GM21723 (cell line): ENCODE data around the gene TXNL4B.

Experiments used
- ATAC-seq: cut with Tn5 transposase; IDR thresholded peaks from one replicate; pipeline ENCODE4 v1.9.1; 2021; ENCODE audit warnings: mild to moderate bottlenecking, moderate library complexity; ENCODE audit not compliant: unreplicated experiment

The TXNL4B gene

DNA sequence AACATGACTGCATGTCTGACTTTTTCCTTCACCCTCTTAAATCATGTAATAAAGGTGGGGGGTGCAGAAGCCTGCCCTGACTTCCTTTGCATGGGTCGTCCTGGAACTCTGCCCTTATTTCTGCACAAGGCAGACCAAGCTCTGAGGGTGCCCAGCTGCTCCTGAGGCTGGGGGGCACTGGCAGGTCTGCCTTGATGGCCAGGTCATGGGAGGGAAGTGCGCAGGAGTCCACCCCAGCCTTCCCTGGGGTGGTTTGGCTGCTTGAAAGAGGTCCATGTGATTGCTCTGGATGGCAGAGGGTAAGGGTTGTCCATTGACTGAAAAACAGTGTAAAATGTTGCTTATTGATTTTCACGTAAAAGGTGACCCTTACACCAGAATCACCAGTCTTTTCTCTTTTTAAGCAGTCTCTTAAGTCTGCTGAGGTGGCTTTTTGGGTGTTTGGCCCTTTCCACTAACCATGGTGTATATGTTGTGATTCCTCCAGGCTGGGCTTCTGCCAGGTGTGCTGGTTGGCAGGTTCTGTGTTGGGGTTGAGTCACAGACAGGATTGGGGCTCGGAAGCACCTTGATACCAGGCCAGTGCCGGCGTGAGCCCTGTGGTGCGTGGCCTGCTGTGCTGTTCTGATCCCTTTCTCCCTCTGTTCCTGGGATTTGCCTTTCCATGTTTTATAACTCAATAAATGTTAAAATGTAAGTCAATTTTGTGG, 19.6 kb upstream of the TXNL4B start:
- no peak for ATAC-seq

DNA sequence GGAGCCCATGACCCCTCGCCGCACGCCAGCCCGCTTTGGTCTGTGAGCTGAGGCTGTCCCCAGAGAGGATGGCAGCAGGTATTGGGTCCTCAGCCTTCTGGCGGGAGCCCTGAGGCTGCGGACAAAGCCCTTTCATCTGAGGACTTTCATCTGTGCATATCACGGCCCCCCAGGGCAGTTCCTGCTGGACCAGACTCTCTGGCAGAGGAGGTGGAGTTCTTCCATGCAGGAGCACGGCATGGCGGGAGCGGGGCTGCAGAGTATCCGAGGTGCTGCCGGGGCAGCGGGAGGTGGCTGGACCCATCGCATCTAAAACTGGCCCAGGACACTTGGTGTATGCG, 19.0 kb upstream of the TXNL4B start:
- ATAC-seq = no peak

- no peak for ATAC-seq
Measured at GRCh38 chr16:72111657-72112451, 18.4 kb upstream of the TXNL4B start.

GRCh38 chr16:72110662-72111615, 17.5 kb upstream of the TXNL4B start:
- ATAC-seq = no peak

DNA sequence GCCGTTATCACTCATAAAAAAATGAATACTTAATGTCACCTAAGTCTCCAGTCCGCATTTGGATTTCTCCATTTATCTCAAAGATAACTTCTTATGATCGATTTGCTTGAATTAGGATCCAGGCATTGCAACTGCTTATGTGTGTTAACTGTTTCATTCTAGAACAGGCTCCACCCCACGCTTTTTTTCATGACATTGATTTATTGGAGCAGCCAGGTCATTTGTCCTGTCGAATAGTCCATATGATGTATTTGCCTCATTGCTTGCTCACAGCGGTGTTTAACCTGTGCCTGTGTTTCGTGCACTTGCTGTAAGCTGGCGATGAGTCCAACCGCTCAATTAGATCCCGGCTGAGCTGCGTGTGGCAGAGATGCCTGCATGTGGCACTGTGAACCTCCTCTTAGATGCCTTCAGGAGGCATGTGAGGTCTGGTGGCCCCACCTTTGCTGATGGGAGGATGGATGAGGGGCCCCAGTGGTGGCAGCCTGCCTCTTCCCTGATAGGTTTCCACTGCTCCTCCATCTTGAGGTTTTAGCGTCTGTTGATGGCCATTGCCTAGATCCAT, 16.6 kb upstream of the TXNL4B start:
- ATAC-seq = no peak

DNA sequence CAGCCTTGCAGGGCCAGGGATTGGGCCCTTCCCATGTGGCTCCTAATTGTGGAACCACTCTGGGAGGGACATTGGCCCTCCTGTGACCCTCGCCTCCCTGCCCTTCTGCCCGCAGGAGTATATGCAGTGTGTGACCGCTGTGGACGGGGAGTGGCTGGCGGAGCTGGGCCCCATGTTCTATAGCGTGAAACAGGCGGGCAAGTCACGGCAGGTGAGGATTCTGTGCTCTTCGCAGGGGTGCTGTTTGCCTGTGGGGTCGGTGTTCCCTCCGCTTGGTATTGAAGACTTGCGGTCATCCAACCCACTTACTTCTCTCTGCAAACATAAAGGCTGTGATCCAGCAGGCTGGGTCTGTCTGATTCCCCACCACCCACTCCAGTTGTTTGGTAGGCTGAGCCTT, 15.9 kb upstream of the TXNL4B start:
- no peak for ATAC-seq

DNA sequence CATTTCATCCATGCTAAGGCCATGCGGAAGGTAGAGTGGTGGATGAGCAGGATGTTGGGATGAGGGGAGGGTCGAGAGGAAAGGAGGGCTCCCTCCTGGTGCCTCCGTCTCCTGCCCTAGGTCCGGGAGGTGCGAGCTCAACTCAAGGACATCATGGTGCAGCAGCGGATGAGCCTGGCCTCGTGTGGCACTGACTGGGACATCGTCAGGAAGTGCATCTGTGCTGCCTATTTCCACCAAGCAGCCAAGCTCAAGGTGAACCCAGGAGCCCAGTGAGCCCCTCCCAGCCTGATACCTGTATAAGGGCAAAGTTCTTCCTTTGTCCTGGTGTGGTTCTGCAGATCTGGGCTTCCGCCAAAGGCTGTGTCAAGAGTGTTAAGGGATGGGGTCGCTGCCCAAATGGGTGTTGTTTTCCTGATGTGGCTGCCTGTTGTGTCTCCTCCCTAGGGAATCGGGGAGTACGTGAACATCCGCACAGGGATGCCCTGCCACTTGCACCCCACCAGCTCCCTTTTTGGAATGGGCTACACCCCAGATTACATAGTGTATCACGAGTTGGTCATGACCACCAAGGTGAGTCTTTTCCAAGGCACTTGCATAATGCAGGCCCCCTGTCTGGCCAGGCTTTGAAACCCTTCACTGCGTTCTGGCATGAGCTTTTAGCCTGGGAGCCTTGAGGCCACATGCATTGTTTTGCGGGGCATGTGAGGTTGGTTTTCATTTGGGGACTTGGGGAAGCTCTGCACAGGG, 15.1 kb upstream of the TXNL4B start:
- no peak for ATAC-seq

GRCh38 chr16:72107371-72107770, 14.0 kb upstream of the TXNL4B start:
- no peak for ATAC-seq

DNA sequence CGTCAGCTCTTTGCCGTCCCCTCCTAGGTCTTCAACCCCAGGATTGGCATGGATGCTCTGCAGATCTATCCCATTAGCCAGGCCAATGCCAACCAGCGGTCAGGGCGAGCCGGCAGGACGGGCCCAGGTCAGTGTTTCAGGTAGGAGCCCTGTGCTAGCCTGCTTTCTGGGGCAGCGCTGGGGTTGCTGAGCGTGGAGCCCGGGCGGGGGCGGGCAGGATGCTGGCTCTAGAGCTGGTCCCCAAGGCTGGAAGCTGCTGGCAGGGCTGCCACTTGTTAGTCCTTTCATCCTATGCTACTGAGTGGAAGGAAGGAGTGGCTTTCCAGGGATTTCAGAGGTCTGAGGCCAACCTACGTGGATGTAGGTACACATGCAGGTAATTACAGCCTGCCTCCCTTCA, 12.6 kb upstream of the TXNL4B start:
- ATAC-seq = no peak

GRCh38 chr16:72104905-72105304, 11.5 kb upstream of the TXNL4B start:
- no peak for ATAC-seq

- ATAC-seq = no peak
Measured at GRCh38 chr16:72101195-72101594, 7.8 kb upstream of the TXNL4B start.

DNA sequence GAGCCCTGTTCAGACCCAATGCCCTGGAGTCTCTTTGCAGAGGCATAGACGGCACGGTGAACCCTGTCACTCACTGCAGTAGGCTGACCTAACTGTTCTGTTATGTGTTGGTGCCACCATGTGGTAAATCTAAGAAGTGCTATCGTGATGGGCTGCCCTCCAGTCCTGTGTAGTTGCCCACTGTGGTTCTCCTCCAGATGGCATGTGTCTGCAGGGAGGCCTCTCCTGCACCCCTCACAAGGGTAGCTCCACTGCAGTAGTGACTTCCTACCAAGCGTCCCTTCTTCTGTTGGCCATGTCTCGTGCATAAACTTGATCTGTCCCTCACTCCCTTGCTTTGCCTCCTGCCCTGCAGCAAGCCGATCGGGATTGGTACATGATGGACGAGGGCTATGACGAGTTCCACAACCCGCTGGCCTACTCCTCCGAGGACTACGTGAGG, 6.0 kb upstream of the TXNL4B start:
- peak; percentile 75 for ATAC-seq

- ATAC-seq = no peak
Measured at GRCh38 chr16:72098936-72099335, 5.5 kb upstream of the TXNL4B start.

- ATAC-seq = peak; percentile 0
Measured at GRCh38 chr16:72094266-72094610, 818 bp upstream of the TXNL4B start.

GRCh38 chr16:72092832-72093447, 480 bp downstream of the TXNL4B start:
- ATAC-seq = no peak

DNA sequence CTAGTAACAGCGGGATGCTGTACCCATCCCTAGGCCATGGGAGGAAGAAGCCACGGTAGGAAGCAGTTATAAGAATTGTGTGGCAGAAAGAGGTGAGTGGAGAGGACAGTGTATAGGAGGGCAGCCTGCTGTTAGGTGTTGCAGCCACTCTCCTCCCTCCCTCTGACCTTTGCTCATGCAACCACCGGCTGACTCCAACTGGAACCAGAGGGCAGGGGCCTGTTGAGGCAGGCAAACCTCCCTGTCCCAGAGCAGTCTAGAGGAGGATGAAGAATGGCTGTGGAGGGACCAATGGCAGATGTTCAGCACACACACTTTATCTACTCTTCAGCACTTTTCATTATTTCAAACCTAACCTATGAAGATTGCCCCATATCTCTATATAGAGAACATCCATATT, 2.2 kb downstream of the TXNL4B start:
- no peak for ATAC-seq

- ATAC-seq = no peak
Measured at GRCh38 chr16:72085002-72085401, 8.4 kb downstream of the TXNL4B start.

GRCh38 chr16:72084445-72084844, 9.0 kb downstream of the TXNL4B start:
- ATAC-seq = no peak

DNA sequence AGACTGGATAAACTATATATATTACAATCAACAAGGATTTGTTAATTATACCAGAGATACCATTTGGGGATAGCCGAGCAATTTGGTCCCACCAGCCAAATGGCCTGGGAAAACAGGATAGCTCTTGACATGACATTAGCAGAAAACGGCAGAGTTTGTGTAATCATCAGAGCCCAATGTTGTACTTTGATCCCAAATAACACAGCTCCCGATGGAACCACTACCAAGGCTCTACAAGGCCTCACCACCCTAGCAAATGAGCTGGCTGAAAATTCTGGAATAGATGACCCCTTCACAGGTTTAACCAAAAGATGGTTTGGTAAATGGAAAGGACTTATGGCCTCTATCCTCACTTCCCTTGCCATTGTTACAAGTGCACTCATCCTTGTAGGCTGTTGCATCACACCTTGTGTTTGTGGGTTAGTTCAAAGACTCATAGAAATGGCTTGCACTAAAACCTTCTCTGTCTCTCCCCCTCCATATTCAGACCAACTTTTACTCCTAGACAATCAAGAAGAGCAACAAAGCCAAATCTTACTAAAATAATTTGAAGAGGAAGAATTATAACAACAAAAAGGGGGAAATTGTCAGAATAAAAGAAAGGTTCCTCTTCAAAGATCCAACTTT, 9.5 kb downstream of the TXNL4B start:
- no peak for ATAC-seq
